Measurements from ENCODE around the gene TUBE1.

GRCh38 chr6:112118034-112118433 is 30.8 kb upstream of the TUBE1 start:
- no peak for TF ChIP-seq EZH2 (IDR thresholded peaks at IDR 0.05; ENCODE audit: borderline replicate concordance, low read depth, low read length, poor library complexity, severe bottlenecking)
- no peak for TF ChIP-seq CTCF (conservative IDR thresholded peaks at IDR 0.05; ENCODE audit: low read depth, low read length)
